Loucy (cell line): Measurements from ENCODE around the gene PPP1R37.

Experiments
- H2AFZ ChIP-seq: fragments of 200-600 bp; sonication (generic); 2 replicates; pipeline ENCODE4 v1.6.0; 2016; ENCODE audit warnings: antibody characterized with exemption, mild to moderate bottlenecking, low read length, moderate library complexity
- H3F3A ChIP-seq: fragments of 200-600 bp; 2 replicates; pipeline ENCODE4 v1.6.0; 2016; ENCODE audit warnings: antibody characterized with exemption, low read depth, mild to moderate bottlenecking
- H3K27me3 ChIP-seq: fragments of 200-600 bp; sonication (generic); 2 replicates; pipeline ENCODE4 v1.6.1; 2014; ENCODE audit warnings: low read length, mild to moderate bottlenecking; ENCODE audit not compliant: insufficient read depth, poor library complexity, severe bottlenecking
- H3K36me3 ChIP-seq: fragments of 200-600 bp; sonication (generic); 2 replicates; pipeline ENCODE4 v1.6.1; 2016; ENCODE audit warnings: low read length; ENCODE audit not compliant: insufficient read depth
- H3K4me1 ChIP-seq: fragments of 200-600 bp; sonication (generic); 2 replicates; pipeline ENCODE4 v1.5.1; 2014; ENCODE audit warnings: low read length, mild to moderate bottlenecking; ENCODE audit not compliant: insufficient read depth, poor library complexity, severe bottlenecking
- H3K4me2 ChIP-seq: fragments of 200-600 bp; sonication (generic); 2 replicates; pipeline ENCODE4 v1.6.0; 2014; ENCODE audit warnings: antibody characterized with exemption, low read length, low read depth, mild to moderate bottlenecking; ENCODE audit not compliant: poor library complexity, severe bottlenecking
- H3K4me3 ChIP-seq: fragments of 200-600 bp; sonication (generic); 2 replicates; pipeline ENCODE4 v1.5.1; 2014; ENCODE audit warnings: low read length, mild to moderate bottlenecking, mixed read lengths; ENCODE audit not compliant: poor library complexity, severe bottlenecking
- H3K79me2 ChIP-seq: fragments of 200-600 bp; sonication (generic); 2 replicates; pipeline ENCODE4 v1.6.1; 2014; ENCODE audit warnings: low read length; ENCODE audit not compliant: insufficient read depth
- H3K9ac ChIP-seq: fragments of 200-600 bp; sonication (generic); 2 replicates; pipeline ENCODE4 v1.6.0; 2014; ENCODE audit warnings: mild to moderate bottlenecking, low read depth, low read length, moderate library complexity; ENCODE audit not compliant: poor library complexity, severe bottlenecking
- H3K9me2 ChIP-seq: fragments of 200-600 bp; sonication (generic); replicated peaks from 2 replicates; pipeline ENCODE4 v1.6.1; 2016; ENCODE audit warnings: low read depth, low read length, mixed read lengths
- H3K9me3 ChIP-seq: fragments of 200-600 bp; sonication (generic); 2 replicates; pipeline ENCODE4 v1.6.1; 2014; ENCODE audit warnings: mild to moderate bottlenecking, antibody characterized with exemption, low read length, low read depth; ENCODE audit not compliant: insufficient read depth
- H4K20me1 ChIP-seq: fragments of 200-600 bp; sonication (generic); 2 replicates; pipeline ENCODE4 v1.6.0; 2014; ENCODE audit warnings: antibody characterized with exemption, low read length, mild to moderate bottlenecking; ENCODE audit not compliant: insufficient read depth, poor library complexity, severe bottlenecking
- CTCF ChIP-seq: fragments of 200-600 bp; sonication (generic); conservative IDR thresholded peaks from 2 replicates; pipeline ENCODE4 v1.5.1; 2014; ENCODE audit warnings: mild to moderate bottlenecking, antibody characterized with exemption, low read length
- EZH2phosphoT487 ChIP-seq: fragments of 200-600 bp; IDR thresholded peaks from 2 replicates; pipeline ENCODE4 v1.6.1; 2018; ENCODE audit warnings: antibody characterized with exemption, mild to moderate bottlenecking, moderate library complexity, borderline replicate concordance

Gene PPP1R37

GRCh38 chr19:45123440-45123850 lies 30.5 kb downstream of the PPP1R37 start:
- Histone ChIP-seq H3F3A (no peaks in the 10 kb centered on the region), H3K27me3 (no peaks in the 10 kb centered on the region), H4K20me1 (peaks cover 16% of the 10 kb centered on the region), H3K4me3 (no peak overlapping the region), H3K4me1 (peaks cover 4% of the 10 kb centered on the region), H3K9ac (no peak overlapping the region), H3K9me3 (no peaks in the 10 kb centered on the region), H3K36me3 (peaks cover 4% of the 10 kb centered on the region; the same call in 1 of the 2 replicates), H2AFZ (no peak overlapping the region), H3K4me2 (no peak overlapping the region), H3K79me2 (peaks cover 68% of the 10 kb centered on the region), H3K9me2 (no peaks in the 10 kb centered on the region)
- TF ChIP-seq EZH2phosphoT487, result no peak
- no peak for TF ChIP-seq CTCF

GRCh38 chr19:45124021-45124420 lies 31.0 kb downstream of the PPP1R37 start:
- no peak overlapping the region for H3K9ac ChIP-seq
- H3K4me2 ChIP-seq, result no peak overlapping the region
- H3K9me2 ChIP-seq, result no peaks in the 10 kb centered on the region
- H3K79me2 ChIP-seq, result peaks cover 63% of the 10 kb centered on the region
- no peak overlapping the region for H2AFZ ChIP-seq
- H3K36me3 ChIP-seq, result peaks cover 4% of the 10 kb centered on the region; the same call in 1 of the 2 replicates
- no peaks in the 10 kb centered on the region for H3K9me3 ChIP-seq
- H3F3A ChIP-seq, result no peaks in the 10 kb centered on the region
- no peaks in the 10 kb centered on the region for H3K27me3 ChIP-seq
- no peak overlapping the region for H3K4me3 ChIP-seq
- H3K4me1 ChIP-seq, result no peaks in the 10 kb centered on the region
- TF ChIP-seq CTCF (no peak), EZH2phosphoT487 (no peak)
- peaks cover 12% of the 10 kb centered on the region for H4K20me1 ChIP-seq

GRCh38 chr19:45125360-45125759 lies 32.4 kb downstream of the PPP1R37 start:
- Histone ChIP-seq H3K27me3 (no peaks in the 10 kb centered on the region), H3K79me2 (peaks cover 56% of the 10 kb centered on the region), H3K36me3 (peaks cover 2% of the 10 kb centered on the region; the same call in 1 of the 2 replicates), H3K9ac (no peak overlapping the region), H2AFZ (no peak overlapping the region), H3K9me2 (no peaks in the 10 kb centered on the region), H3K4me1 (no peaks in the 10 kb centered on the region), H3K4me2 (no peak overlapping the region), H3K4me3 (no peak overlapping the region), H3F3A (no peaks in the 10 kb centered on the region), H4K20me1 (peaks cover 12% of the 10 kb centered on the region), H3K9me3 (no peaks in the 10 kb centered on the region)
- TF ChIP-seq CTCF, result no peak
- no peak for TF ChIP-seq EZH2phosphoT487
